GM23248 (cell line): ENCODE results near the gene SYNGR1. TPM values are rescaled to one million over a fixed set of nuclear protein-coding genes. Genes with fewer than 3 reads are reported as not detected.

Experiments used
- DNase-seq: peaks from one replicate; pipeline ENCODE4 v3.0.0-alpha.2; 2015
- H2AFZ ChIP-seq: fragments of 200-600 bp; sonication (generic); 2 replicates; pipeline ENCODE4 v1.6.1; 2016; ENCODE audit warnings: antibody characterized with exemption
- H3F3A ChIP-seq: fragments of 200-600 bp; sonication (generic); 2 replicates; pipeline ENCODE4 v1.6.1; 2016; ENCODE audit warnings: mild to moderate bottlenecking, antibody characterized with exemption, mixed run types; ENCODE audit not compliant: insufficient read depth
- H3K27ac ChIP-seq: fragments of 200-600 bp; sonication (generic); 2 replicates; pipeline ENCODE4 v1.5.1; 2016; ENCODE audit warnings: mild to moderate bottlenecking
- H3K27me3 ChIP-seq: fragments of 200-600 bp; sonication (generic); replicated peaks from 2 replicates; pipeline ENCODE4 v1.6.1; 2016; ENCODE audit warnings: mild to moderate bottlenecking; ENCODE audit not compliant: insufficient read depth
- H3K36me3 ChIP-seq: fragments of 200-600 bp; sonication (generic); 2 replicates; pipeline ENCODE4 v1.6.1; 2016; ENCODE audit warnings: low read depth, mild to moderate bottlenecking
- H3K4me1 ChIP-seq: fragments of 200-600 bp; sonication (generic); 2 replicates; pipeline ENCODE4 v1.6.1; 2016; ENCODE audit warnings: mild to moderate bottlenecking; ENCODE audit not compliant: insufficient read depth
- H3K4me2 ChIP-seq: fragments of 200-600 bp; sonication (generic); one replicate; pipeline ENCODE4 v1.6.1; 2016; ENCODE audit warnings: mild to moderate bottlenecking; ENCODE audit not compliant: unreplicated experiment
- H3K4me3 ChIP-seq: fragments of 200-600 bp; sonication (generic); 2 replicates; pipeline ENCODE4 v1.5.1; 2016; ENCODE audit warnings: mild to moderate bottlenecking
- H3K79me2 ChIP-seq: fragments of 200-600 bp; sonication (generic); 2 replicates; pipeline ENCODE4 v1.6.1; 2016; ENCODE audit warnings: mild to moderate bottlenecking; ENCODE audit not compliant: insufficient read depth
- H3K9ac ChIP-seq: fragments of 200-600 bp; sonication (generic); 2 replicates; pipeline ENCODE4 v1.6.1; 2016; ENCODE audit warnings: mild to moderate bottlenecking
- H3K9me2 ChIP-seq: fragments of 200-600 bp; sonication (generic); 2 replicates; pipeline ENCODE4 v1.6.1; 2016; ENCODE audit warnings: mixed run types, mild to moderate bottlenecking, moderate library complexity; ENCODE audit not compliant: insufficient read depth
- H3K9me3 ChIP-seq: fragments of 200-600 bp; sonication (generic); one replicate; pipeline ENCODE4 v1.6.1; 2017; ENCODE audit warnings: low read depth
- H4K20me1 ChIP-seq: fragments of 200-600 bp; sonication (generic); 2 replicates; pipeline ENCODE4 v1.6.0; 2016; ENCODE audit not compliant: insufficient read depth
- EZH2 ChIP-seq: fragments of 200-600 bp; sonication (generic); IDR thresholded peaks from 2 replicates; pipeline ENCODE4 v1.6.1; 2018; ENCODE audit warnings: antibody characterized with exemption, mild to moderate bottlenecking; ENCODE audit not compliant: insufficient read depth, poor library complexity, severe bottlenecking
- EZH2phosphoT487 ChIP-seq: fragments of 200-600 bp; sonication (generic); IDR thresholded peaks from 2 replicates; pipeline ENCODE4 v1.6.1; 2018; ENCODE audit warnings: antibody characterized with exemption, moderate library complexity, mild to moderate bottlenecking, low read depth; ENCODE audit not compliant: insufficient read depth
- WGBS, 2 experiments: methylation state at CpG; one replicate each; pipeline ENCODE4 v1.1.6; 2015 to 2017; ENCODE audit warnings: low lambda C conversion rate in 2 of 2, low coverage in 1 of 2; ENCODE audit errors: missing lambda C conversion rate in 2 of 2; 5-methylcytosine and 5-hydroxymethylcytosine counted together
- in situ Hi-C: fragments of 300-500 bp; cut with MboI; formaldehyde crosslinking; loops from 2 replicates; pipeline ENCODE4 v1.15.0; 2020
- polyA plus RNA-seq: library from polyadenylated mRNA; unstranded; fragments of >200 nt; fragmentation: Nextera tagmentation; extraction: Ambion mirVana; gene quantifications from 2 replicates; pipeline ENCODE4 v1.2.1, GENCODE V29; 2016
- total RNA-seq: library from RNA; depleted of rRNA; stranded (reverse); fragments of >200 nt; shearing (Covaris generic); gene quantifications from 2 replicates; pipeline ENCODE4 v1.2.3, GENCODE V29; 2014

Gene SYNGR1
- total and polyA plus RNA-seq, 2 experiments from 2014 or later = 6.1 to 23.2 TPM

GRCh38 chr22:39315389-39315788 is 34.4 kb upstream of the SYNGR1 start:
- in situ Hi-C loops = loop anchor here (25.0 kb wide), 1 partner anchor 303 kb away; the partner anchor contains the start of genes APOBEC3C and APOBEC3D
- H3K4me3 ChIP-seq = peak overlapping the region; percentile 99
- TF ChIP-seq EZH2phosphoT487 (no peak), EZH2 (no peak)
- no peaks in the 10 kb centered on the region for H3K9me2 ChIP-seq
- peaks cover 91% of the 10 kb centered on the region for H3F3A ChIP-seq
- peaks cover 23% of the 10 kb centered on the region for H3K4me1 ChIP-seq
- no peak overlapping the region for H2AFZ ChIP-seq
- peak overlapping the region; percentile 52 for H3K27ac ChIP-seq
- H3K36me3 ChIP-seq = peaks cover 66% of the 10 kb centered on the region
- no peaks in the 10 kb centered on the region for H3K9me3 ChIP-seq
- WGBS, 2 experiments = 71 to 77% methylated on average over 13 of the region's 13 CpGs
- peak; percentile 35 for DNase-seq
- peaks cover 41% of the 10 kb centered on the region for H4K20me1 ChIP-seq
- H3K4me2 ChIP-seq = peak overlapping the region; percentile 97
- H3K79me2 ChIP-seq = peaks cover 63% of the 10 kb centered on the region
- peak overlapping the region; percentile 99 for H3K9ac ChIP-seq
- no peaks in the 10 kb centered on the region for H3K27me3 ChIP-seq

GRCh38 chr22:39316440-39317083 is 33.2 kb upstream of the SYNGR1 start:
- peak overlapping the region; percentile 99 for H3K9ac ChIP-seq
- no peaks in the 10 kb centered on the region for H3K9me2 ChIP-seq
- peaks cover 41% of the 10 kb centered on the region for H4K20me1 ChIP-seq
- H3K9me3 ChIP-seq = no peaks in the 10 kb centered on the region
- TF ChIP-seq EZH2phosphoT487 = no peak
- no peak for TF ChIP-seq EZH2
- H3F3A ChIP-seq = peaks cover 89% of the 10 kb centered on the region
- H3K4me2 ChIP-seq = peak overlapping the region; percentile 97
- peaks cover 63% of the 10 kb centered on the region for H3K79me2 ChIP-seq
- DNase-seq = peak; percentile 95
- H2AFZ ChIP-seq = no peak overlapping the region
- WGBS, 2 experiments = 44 to 45% methylated on average over 17 of the region's 17 CpGs
- peak overlapping the region; percentile 97 for H3K27ac ChIP-seq
- peaks cover 23% of the 10 kb centered on the region for H3K4me1 ChIP-seq
- H3K36me3 ChIP-seq = peaks cover 62% of the 10 kb centered on the region
- H3K27me3 ChIP-seq = no peaks in the 10 kb centered on the region
- H3K4me3 ChIP-seq = peak overlapping the region; percentile 99
- in situ Hi-C loops = loop anchor here (25.0 kb wide), 1 partner anchor 304 kb away; the partner anchor contains the start of genes APOBEC3C and APOBEC3D

GRCh38 chr22:39317084-39317774 is 32.6 kb upstream of the SYNGR1 start:
- peak overlapping the region; percentile 99 for H3K9ac ChIP-seq
- H3K79me2 ChIP-seq = peaks cover 63% of the 10 kb centered on the region
- H3K9me2 ChIP-seq = no peaks in the 10 kb centered on the region
- H3K27me3 ChIP-seq = no peaks in the 10 kb centered on the region
- peak overlapping the region; percentile 97 for H3K4me2 ChIP-seq
- peaks cover 41% of the 10 kb centered on the region for H4K20me1 ChIP-seq
- peak overlapping the region; percentile 97 for H3K27ac ChIP-seq
- H3K9me3 ChIP-seq = no peaks in the 10 kb centered on the region
- peaks cover 82% of the 10 kb centered on the region for H3F3A ChIP-seq
- in situ Hi-C loops = loop anchor here (25.0 kb wide), 1 partner anchor 305 kb away; the partner anchor contains the start of genes APOBEC3C and APOBEC3D
- peak overlapping the region; percentile 99 for H3K4me3 ChIP-seq
- peak; percentile 55 for DNase-seq
- TF ChIP-seq EZH2phosphoT487 (no peak), EZH2 (no peak)
- WGBS, 2 experiments = 51 to 53% methylated on average over 9 of the region's 9 CpGs
- peaks cover 57% of the 10 kb centered on the region for H3K36me3 ChIP-seq
- no peak overlapping the region for H2AFZ ChIP-seq
- H3K4me1 ChIP-seq = peaks cover 23% of the 10 kb centered on the region

- no peaks in the 10 kb centered on the region for H3K27me3 ChIP-seq
- no peak overlapping the region for H2AFZ ChIP-seq
- peaks cover 75% of the 10 kb centered on the region for H3F3A ChIP-seq
- in situ Hi-C loops = loop anchor here (25.0 kb wide), 1 partner anchor 306 kb away; the partner anchor contains the start of genes APOBEC3C and APOBEC3D
- no peaks in the 10 kb centered on the region for H3K9me2 ChIP-seq
- no peak for TF ChIP-seq EZH2
- TF ChIP-seq EZH2phosphoT487 = no peak
- peak; percentile 81 for DNase-seq
- peak overlapping the region; percentile 97 for H3K4me2 ChIP-seq
- peaks cover 39% of the 10 kb centered on the region for H4K20me1 ChIP-seq
- H3K9ac ChIP-seq = peak overlapping the region; percentile 99
- H3K27ac ChIP-seq = peak overlapping the region; percentile 97
- peaks cover 63% of the 10 kb centered on the region for H3K79me2 ChIP-seq
- peaks cover 50% of the 10 kb centered on the region for H3K36me3 ChIP-seq
- H3K4me3 ChIP-seq = peak overlapping the region; percentile 99
- peaks cover 23% of the 10 kb centered on the region for H3K4me1 ChIP-seq
- H3K9me3 ChIP-seq = no peaks in the 10 kb centered on the region
- WGBS, 2 experiments = 12 to 15% methylated on average over 9 of the region's 9 CpGs
Observed at GRCh38 chr22:39317775-39318506, 31.9 kb upstream of the SYNGR1 start.
